ENCODE results near the gene NACC2.
A peak's percentile ranks its signal among the peaks of the same experiment; 100 is the strongest.

NACC2 gene

DNA sequence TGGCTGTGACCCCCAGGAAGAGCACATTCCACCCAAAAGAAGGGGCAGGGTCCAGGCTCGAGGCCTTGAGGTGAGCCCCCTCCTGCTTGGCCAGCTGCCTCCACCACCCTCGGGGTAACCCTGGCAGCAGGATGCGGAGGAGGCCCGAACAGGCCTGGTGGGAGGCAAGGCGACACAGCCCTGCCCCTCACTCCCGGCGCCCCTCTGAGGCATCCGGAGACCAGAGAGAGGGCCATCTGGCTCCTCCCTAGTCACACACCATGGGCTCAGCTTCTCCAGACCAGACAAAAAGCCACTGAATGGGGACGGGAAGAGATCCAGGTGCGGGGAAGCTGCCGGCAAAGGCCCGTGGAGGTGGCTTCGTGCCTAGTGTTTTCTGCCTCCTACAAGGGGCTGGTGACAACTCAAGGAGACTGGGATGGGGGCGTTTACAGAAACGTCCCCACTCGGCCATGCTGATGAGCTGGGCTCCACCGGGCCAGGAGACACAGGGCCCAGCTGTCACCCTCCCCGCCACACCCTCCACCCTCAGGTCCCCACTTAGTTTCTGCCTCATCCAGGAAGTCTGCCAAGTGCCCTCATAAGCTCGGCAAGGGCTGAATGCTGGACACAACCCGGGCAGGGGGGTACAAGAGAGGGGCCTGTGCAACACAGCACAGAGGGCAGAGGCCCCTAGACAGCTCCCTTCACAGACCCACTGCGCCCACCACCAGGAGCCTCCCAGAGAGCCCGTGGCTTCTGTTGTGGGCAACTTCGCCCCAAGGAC lies 41.9 kb downstream of the NACC2 start:
- TF ChIP-seq, protein P1, sequence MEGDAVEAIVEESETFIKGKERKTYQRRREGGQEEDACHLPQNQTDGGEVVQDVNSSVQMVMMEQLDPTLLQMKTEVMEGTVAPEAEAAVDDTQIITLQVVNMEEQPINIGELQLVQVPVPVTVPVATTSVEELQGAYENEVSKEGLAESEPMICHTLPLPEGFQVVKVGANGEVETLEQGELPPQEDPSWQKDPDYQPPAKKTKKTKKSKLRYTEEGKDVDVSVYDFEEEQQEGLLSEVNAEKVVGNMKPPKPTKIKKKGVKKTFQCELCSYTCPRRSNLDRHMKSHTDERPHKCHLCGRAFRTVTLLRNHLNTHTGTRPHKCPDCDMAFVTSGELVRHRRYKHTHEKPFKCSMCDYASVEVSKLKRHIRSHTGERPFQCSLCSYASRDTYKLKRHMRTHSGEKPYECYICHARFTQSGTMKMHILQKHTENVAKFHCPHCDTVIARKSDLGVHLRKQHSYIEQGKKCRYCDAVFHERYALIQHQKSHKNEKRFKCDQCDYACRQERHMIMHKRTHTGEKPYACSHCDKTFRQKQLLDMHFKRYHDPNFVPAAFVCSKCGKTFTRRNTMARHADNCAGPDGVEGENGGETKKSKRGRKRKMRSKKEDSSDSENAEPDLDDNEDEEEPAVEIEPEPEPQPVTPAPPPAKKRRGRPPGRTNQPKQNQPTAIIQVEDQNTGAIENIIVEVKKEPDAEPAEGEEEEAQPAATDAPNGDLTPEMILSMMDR (IDR thresholded peaks at IDR 0.05; ENCODE audit: borderline replicate concordance, control extremely low read depth, extremely low read depth, insufficient read depth, missing control alignments): no peak
- in situ Hi-C loops (cut with MboI; ENCODE audit: low sequenced_read_pairs, unreplicated experiment): no loop called here
- DNase-seq (ENCODE audit: low spot score): no peak

DNA sequence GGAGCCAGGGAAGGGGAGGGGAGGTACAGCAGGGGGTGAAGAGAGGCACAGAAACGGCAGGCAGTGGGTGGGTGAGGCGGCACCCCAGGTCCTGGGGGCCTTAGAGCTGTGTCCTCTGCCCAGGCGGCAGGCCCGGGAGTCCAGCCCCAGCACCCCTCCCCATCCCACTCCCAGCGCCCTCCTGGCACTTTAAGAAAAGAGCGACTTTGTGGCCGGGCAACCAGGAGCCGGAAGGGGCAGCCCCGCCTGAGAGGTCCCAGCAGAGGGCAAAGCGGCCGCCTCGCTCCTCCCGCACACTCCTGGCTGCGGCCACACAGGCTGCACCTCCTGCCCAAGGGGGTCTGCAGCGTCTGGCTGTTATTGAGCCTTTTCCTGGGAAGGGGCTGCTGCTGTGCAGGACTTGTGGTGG lies 42.6 kb downstream of the NACC2 start:
- in situ Hi-C loops (cut with MboI; ENCODE audit: low sequenced_read_pairs, unreplicated experiment): no loop called here
- DNase-seq (ENCODE audit: low spot score): peak; percentile 24
- TF ChIP-seq, protein P1 (IDR thresholded peaks at IDR 0.05; ENCODE audit: borderline replicate concordance, control extremely low read depth, extremely low read depth, insufficient read depth, missing control alignments): no peak

DNA sequence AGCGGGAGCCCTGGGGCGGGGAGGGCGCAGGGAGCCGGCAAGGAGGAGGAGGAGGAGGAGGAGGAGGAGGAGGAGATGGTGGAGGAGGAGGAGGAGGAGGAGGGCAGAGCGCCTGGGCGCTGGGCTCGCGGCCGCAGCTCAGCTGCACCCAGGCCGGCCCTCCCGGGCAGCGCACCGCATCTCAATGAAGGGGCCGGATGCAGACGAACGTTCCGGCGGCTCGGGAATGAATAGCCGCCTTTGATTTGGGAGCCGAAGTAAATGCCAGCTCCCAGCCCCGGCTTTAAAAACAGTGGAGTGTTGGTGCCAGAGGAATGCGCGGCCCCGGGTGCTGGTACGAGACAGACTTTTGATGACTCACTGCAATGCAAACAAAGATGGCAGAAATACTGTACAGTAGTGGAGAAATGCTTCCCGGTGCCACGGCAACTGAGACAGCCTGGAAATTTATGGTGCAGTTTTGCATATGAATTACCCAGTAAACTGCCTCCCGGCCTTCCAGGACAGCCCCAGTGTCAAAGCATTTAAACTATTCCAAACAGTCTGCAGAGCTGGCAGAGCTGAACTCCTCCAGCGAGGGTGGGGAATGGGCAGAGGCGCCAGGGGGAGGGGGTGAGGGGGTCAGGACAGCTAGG lies 43.1 kb downstream of the NACC2 start:
- in situ Hi-C loops (cut with MboI; ENCODE audit: low sequenced_read_pairs, unreplicated experiment): no loop called here
- TF ChIP-seq, protein P1 (IDR thresholded peaks at IDR 0.05; ENCODE audit: borderline replicate concordance, control extremely low read depth, extremely low read depth, insufficient read depth, missing control alignments): no peak
- DNase-seq (ENCODE audit: low spot score): peak; percentile 36

DNA sequence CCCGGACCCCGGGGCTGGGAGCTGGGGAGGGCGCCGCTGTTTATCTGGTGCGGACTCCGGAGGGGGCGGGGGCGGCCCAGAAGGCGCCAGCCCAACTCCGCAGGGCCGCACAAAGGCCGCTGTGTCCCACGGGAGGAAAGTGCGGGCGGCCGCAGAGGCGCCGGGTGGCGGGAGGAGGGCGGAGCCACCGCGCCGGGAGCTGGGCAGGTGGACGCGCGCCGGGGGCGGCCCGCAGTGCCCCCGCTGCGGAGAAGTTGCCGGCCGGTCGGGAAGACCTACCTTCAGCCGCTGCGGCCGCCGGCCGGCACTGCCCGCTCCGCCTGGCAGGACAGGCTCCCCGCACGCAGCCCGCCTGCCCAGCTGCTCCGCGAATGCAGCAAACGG lies 43.6 kb downstream of the NACC2 start:
- DNase-seq (ENCODE audit: low spot score): peak; percentile 39
- in situ Hi-C loops (cut with MboI; ENCODE audit: low sequenced_read_pairs, unreplicated experiment): no loop called here
- TF ChIP-seq, protein P1 (IDR thresholded peaks at IDR 0.05; ENCODE audit: borderline replicate concordance, control extremely low read depth, extremely low read depth, insufficient read depth, missing control alignments): no peak

DNA sequence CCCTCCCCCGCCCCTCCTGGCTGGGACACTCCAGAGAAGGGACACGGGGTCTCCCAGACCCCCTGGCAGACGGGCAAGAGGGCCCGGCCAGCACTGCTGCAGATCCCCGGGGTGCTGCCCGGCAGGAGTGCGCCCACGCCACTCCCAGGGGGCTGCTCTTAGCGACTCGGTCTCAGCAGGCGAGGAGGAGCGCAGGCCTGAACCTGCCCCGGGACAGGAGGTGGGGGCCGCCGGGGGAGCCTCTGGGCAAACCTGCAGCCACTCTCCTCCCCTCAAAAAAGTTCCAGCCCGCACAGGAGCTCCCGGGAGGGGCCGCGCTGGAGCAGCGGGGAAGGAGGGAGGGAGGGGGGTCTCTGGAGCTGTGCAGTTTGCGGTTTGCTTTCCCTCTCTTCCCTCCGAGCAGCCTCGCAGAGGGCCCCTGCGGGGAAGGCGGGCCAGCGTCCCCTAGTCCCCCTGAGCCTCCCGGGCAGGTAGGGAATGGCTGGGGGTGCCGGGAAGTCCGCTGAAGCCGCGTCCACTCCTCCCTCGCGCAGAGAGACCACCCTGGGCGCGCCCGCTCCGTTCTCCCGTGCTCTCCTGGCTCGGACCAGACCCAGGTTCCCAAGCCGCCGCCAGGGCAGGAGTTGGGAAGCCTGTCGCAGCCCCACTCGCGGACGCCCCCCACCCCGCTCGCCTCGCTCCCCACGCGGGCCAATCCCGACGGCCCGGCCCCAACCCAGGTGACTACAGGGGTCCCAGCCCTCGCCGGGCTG lies 44.2 kb downstream of the NACC2 start:
- TF ChIP-seq, protein P1 (IDR thresholded peaks at IDR 0.05; ENCODE audit: borderline replicate concordance, control extremely low read depth, extremely low read depth, insufficient read depth, missing control alignments): no peak
- in situ Hi-C loops (cut with MboI; ENCODE audit: low sequenced_read_pairs, unreplicated experiment): no loop called here
- DNase-seq (ENCODE audit: low spot score): peak; percentile 40

DNA sequence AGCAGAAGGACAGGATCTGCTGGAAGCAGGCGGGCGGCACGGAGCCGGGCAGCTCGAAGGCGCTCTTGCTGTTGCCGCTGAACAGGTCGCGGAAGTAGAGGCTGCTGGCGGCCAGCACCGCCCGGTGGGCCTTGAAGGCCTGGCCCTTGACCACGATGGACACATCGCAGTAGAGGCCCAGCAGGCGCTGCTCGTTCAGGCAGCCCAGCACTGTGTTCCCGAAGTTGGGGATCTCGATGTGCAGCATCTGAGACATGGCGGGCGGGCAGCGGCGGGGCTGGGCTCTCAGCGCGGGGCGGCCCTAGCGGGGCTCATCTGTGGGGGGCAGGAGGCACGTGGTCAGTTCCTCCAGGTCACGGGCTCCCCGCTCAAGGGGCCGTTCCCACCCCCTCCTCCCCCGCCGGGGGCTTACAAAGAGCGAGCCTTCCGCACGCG lies 44.8 kb downstream of the NACC2 start:
- TF ChIP-seq, protein P1 (IDR thresholded peaks at IDR 0.05; ENCODE audit: borderline replicate concordance, control extremely low read depth, extremely low read depth, insufficient read depth, missing control alignments): no peak
- in situ Hi-C loops (cut with MboI; ENCODE audit: low sequenced_read_pairs, unreplicated experiment): no loop called here
- DNase-seq (ENCODE audit: low spot score): no peak
